ENCODE results near the gene FCMR.
A peak's percentile ranks its signal among the peaks of the same experiment; 100 is the strongest.
"Not testable (repeated sequence)": the region's sequence is repeated elsewhere in the genome, so short reads cannot be mapped to it uniquely, and the experiment has no call there.

Gene FCMR

GRCh38 chr1:206867239-206867638 is 54.5 kb downstream of the FCMR start:
- DNase-seq, result no peak

- no peak for DNase-seq
These were observed 55.7 kb downstream of the FCMR start for GRCh38 chr1:206866062-206866461.

- DNase-seq, result peak; percentile 32 to 47
These were observed 56.6 kb downstream of the FCMR start, which contains the start of gene IL20 for GRCh38 chr1:206864939-206865671. IL20 (plus strand) TSS chr1:206865623; CDS start chr1:206865853, 230 bp downstream.

DNA sequence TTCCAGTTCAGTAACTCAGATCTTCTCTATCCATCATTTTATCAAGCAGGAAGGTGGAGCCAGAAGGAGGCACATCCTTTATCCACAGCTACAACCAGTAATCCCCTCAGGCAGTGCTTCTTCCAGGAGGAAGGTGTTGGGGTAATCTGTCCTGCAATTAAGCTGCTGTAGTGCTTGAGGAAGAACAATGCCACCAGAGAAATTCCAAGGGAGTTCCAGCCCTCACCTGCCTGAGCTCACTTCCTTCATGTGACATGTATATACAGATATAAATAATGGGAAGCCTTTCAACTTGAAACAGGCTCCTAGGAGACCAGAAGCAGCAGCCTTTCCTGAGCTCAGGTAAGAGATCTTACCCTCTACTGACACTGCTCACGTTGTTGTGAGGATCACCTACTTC is 58.5 kb downstream of the FCMR start:
- no peak for DNase-seq

DNA sequence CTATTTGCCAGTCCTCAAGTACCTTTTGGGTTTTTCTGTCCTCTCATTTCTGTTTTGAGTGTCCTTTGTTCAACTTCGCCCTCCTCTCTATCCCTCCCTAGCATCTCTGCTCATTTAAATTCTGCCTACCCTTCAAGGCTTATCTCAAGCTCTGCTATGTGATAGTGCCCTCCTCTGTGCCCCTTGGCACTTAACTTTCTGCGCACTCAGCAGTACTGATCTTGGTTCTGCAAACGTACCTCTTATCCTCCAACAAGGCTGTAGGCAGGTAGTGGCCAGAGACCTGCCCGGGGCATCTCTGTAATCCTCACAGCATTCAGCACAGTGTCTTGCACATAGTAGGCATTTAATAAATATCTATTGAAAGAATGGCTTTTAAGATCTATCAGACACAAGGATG is 61.6 kb downstream of the FCMR start:
- no peak for DNase-seq

- DNase-seq, result no peak
These were observed 62.6 kb downstream of the FCMR start for GRCh38 chr1:206859082-206859521.

DNA sequence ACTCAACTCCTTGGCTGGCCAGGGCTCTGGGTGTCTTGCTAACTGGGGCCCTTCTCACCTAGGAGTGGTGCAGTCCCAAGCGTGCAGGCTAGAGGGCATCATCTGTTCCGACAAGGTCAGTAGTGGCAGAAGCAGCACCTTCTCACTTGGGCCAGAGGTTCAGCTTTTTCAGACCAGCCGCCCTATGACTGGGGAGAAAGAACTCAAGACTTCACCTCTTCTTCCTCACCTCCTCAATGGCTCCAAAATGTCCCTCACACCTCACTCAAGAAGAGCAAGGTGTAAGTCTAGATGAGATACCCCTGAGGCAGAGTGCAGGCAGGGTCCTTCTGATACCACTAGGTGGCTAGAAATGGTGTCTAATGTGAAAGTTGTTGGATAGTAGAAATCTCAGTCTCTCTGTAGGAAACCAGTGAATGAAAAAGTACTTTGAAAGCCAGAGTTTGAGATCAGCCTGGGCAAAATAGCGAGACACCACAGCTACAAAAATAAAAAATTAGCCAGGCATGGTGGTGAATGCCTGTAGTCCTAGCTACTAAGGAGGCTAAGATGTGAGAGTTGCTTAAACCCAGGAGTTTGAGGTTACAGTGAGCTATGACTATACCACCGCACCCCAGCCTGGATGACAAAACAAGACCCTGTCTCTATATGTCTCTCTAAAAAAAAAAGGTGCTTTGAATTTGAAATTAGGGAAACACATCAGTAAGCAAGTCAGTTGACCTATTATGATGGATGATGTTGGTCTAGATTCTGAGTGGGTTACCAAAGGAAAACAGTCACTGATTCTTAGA is 64.9 kb downstream of the FCMR start:
- no peak for DNase-seq

DNA sequence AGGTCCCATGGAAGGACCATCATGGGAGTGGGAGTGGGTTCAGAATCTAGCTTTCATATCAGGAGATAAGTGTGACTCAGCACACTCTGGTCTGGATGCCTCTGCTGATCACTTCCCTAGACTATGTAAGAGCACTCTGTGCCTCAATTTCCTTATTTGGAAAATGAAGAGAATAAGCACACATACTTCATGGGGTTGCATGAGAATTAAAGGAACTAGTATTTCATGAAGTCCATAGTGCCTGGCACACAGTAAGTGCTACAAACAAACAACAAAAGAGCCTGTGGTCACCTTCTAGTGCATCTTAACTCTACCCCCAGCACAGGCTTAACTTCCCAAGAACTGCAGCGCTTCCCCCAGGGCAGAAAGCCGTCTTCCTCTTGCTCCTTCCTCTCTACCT is 65.9 kb downstream of the FCMR start:
- no peak for DNase-seq

- DNase-seq, result no peak
These were observed 67.2 kb downstream of the FCMR start for GRCh38 chr1:206854401-206855129.

GRCh38 chr1:206853696-206854095 is 68.0 kb downstream of the FCMR start:
- DNase-seq, result not testable (repeated sequence)

Measured in bone marrow (tissue), 2 donors.